MM.1S (cell line): ENCODE data around the gene HOXB6.

Experiments used
- DNase-seq: peaks from one replicate; pipeline ENCODE4 v3.0.0-alpha.2; 2015
- H2AFZ ChIP-seq: fragments of 300-600 bp; sonication (generic); 2 replicates; pipeline ENCODE4 v1.6.0; 2016; ENCODE audit warnings: antibody characterized with exemption, low read length
- H3F3A ChIP-seq: fragments of 300-600 bp; sonication (generic); 2 replicates; pipeline ENCODE4 v1.6.1; 2016; ENCODE audit warnings: mild to moderate bottlenecking, antibody characterized with exemption, low read length, moderate library complexity, mixed read lengths; ENCODE audit not compliant: insufficient read depth
- H3K27ac ChIP-seq: fragments of 300-600 bp; sonication (generic); 2 replicates; pipeline ENCODE4 v1.5.1; 2016; ENCODE audit warnings: mild to moderate bottlenecking, low read length
- H3K27me3 ChIP-seq: fragments of 300-600 bp; sonication (generic); replicated peaks from 2 replicates; pipeline ENCODE4 v1.6.0; 2016; ENCODE audit warnings: low read length; ENCODE audit not compliant: insufficient read depth
- H3K36me3 ChIP-seq: fragments of 300-600 bp; sonication (generic); replicated peaks from 2 replicates; pipeline ENCODE4 v1.6.1; 2016; ENCODE audit warnings: mild to moderate bottlenecking, low read length, mixed read lengths; ENCODE audit not compliant: insufficient read depth
- H3K4me1 ChIP-seq: fragments of 300-600 bp; sonication (generic); 2 replicates; pipeline ENCODE4 v1.6.1; 2016; ENCODE audit warnings: low read length, mixed read lengths
- H3K4me2 ChIP-seq: fragments of 300-600 bp; sonication (generic); 2 replicates; pipeline ENCODE4 v1.6.0; 2016; ENCODE audit warnings: low read depth, low read length
- H3K4me3 ChIP-seq: fragments of 300-600 bp; sonication (generic); 2 replicates; pipeline ENCODE4 v1.5.1; 2016; ENCODE audit warnings: low read length, mixed read lengths
- H3K79me2 ChIP-seq: fragments of 300-600 bp; sonication (generic); 2 replicates; pipeline ENCODE4 v1.6.1; 2016; ENCODE audit warnings: mixed run types, low read length, mixed read lengths
- H3K9ac ChIP-seq: fragments of 300-600 bp; sonication (generic); 2 replicates; pipeline ENCODE4 v1.6.1; 2016; ENCODE audit warnings: low read length, mixed read lengths
- H3K9me2 ChIP-seq: fragments of 300-600 bp; sonication (generic); replicated peaks from 2 replicates; pipeline ENCODE4 v1.6.1; 2016; ENCODE audit warnings: mild to moderate bottlenecking, low read length, mixed read lengths; ENCODE audit not compliant: insufficient read depth
- H3K9me3 ChIP-seq: fragments of 300-600 bp; sonication (generic); replicated peaks from 2 replicates; pipeline ENCODE4 v1.6.1; 2016; ENCODE audit warnings: mild to moderate bottlenecking, low read length, mixed read lengths; ENCODE audit not compliant: insufficient read depth
- H4K20me1 ChIP-seq: fragments of 300-600 bp; sonication (generic); 2 replicates; pipeline ENCODE4 v1.6.1; 2016; ENCODE audit warnings: mild to moderate bottlenecking, low read length, moderate library complexity, mixed read lengths; ENCODE audit not compliant: insufficient read depth
- CTCF ChIP-seq: fragments of 300-600 bp; sonication (generic); IDR thresholded peaks from 2 replicates; pipeline ENCODE4 v1.5.1; 2016; ENCODE audit warnings: antibody characterized with exemption, low read length, mixed read lengths
- EZH2 ChIP-seq: fragments of 300-600 bp; sonication (generic); optimal IDR thresholded peaks from 2 replicates; pipeline ENCODE3; 2017; ENCODE audit warnings: low read depth, mild to moderate bottlenecking, antibody characterized with exemption, low read length, mixed read lengths
- EZH2phosphoT487 ChIP-seq: fragments of 300-600 bp; sonication (generic); IDR thresholded peaks from 2 replicates; pipeline ENCODE4 v1.6.1; 2018; ENCODE audit warnings: antibody characterized with exemption, low read length

HOXB6 gene

GRCh38 chr17:48553826-48554225 lies 51.0 kb downstream of the HOXB6 start:
- no peaks in the 10 kb centered on the region for H3K79me2 ChIP-seq
- H3K9me3 ChIP-seq = no peaks in the 10 kb centered on the region
- DNase-seq = no peak
- no peak overlapping the region for H3K9ac ChIP-seq
- H3K4me3 ChIP-seq = no peak overlapping the region
- no peak overlapping the region for H3K4me2 ChIP-seq
- no peaks in the 10 kb centered on the region for H3K27me3 ChIP-seq
- H3K27ac ChIP-seq = no peak overlapping the region
- H2AFZ ChIP-seq = no peak overlapping the region
- H3K4me1 ChIP-seq = no peaks in the 10 kb centered on the region
- H3K36me3 ChIP-seq = no peaks in the 10 kb centered on the region
- TF ChIP-seq EZH2phosphoT487 (no peak), EZH2 (no peak), CTCF (no peak)
- H3F3A ChIP-seq = no peaks in the 10 kb centered on the region
- no peaks in the 10 kb centered on the region for H3K9me2 ChIP-seq
- H4K20me1 ChIP-seq = no peaks in the 10 kb centered on the region

GRCh38 chr17:48553190-48553547 lies 51.6 kb downstream of the HOXB6 start:
- H3K4me3 ChIP-seq = no peak overlapping the region
- H3K27ac ChIP-seq = no peak overlapping the region

GRCh38 chr17:48552466-48553189 lies 52.2 kb downstream of the HOXB6 start:
- H3K36me3 ChIP-seq = no peaks in the 10 kb centered on the region
- H3K4me3 ChIP-seq = no peak overlapping the region
- no peak overlapping the region for H3K9ac ChIP-seq
- no peaks in the 10 kb centered on the region for H3K4me1 ChIP-seq
- no peak overlapping the region for H3K4me2 ChIP-seq
- TF ChIP-seq EZH2phosphoT487 = no peak
- no peak for TF ChIP-seq EZH2
- TF ChIP-seq CTCF = no peak
- no peaks in the 10 kb centered on the region for H3K9me3 ChIP-seq
- no peaks in the 10 kb centered on the region for H4K20me1 ChIP-seq
- H2AFZ ChIP-seq = no peak overlapping the region
- DNase-seq = no peak
- no peaks in the 10 kb centered on the region for H3K79me2 ChIP-seq
- H3K27ac ChIP-seq = no peak overlapping the region
- no peaks in the 10 kb centered on the region for H3F3A ChIP-seq
- H3K9me2 ChIP-seq = no peaks in the 10 kb centered on the region
- H3K27me3 ChIP-seq = no peaks in the 10 kb centered on the region

More at GRCh38 chr17:48553190-48553547, 51.6 kb downstream of the HOXB6 start:
- Histone ChIP-seq H4K20me1 (no peaks in the 10 kb centered on the region), H3K4me1 (no peaks in the 10 kb centered on the region), H3K9me2 (no peaks in the 10 kb centered on the region), H3K36me3 (no peaks in the 10 kb centered on the region), H3K9me3 (no peaks in the 10 kb centered on the region), H3K27me3 (no peaks in the 10 kb centered on the region), H3K79me2 (no peaks in the 10 kb centered on the region), H2AFZ (no peak overlapping the region), H3K9ac (no peak overlapping the region), H3K4me2 (no peak overlapping the region), H3F3A (no peaks in the 10 kb centered on the region)
- no peak for TF ChIP-seq EZH2phosphoT487
- TF ChIP-seq CTCF = no peak
- TF ChIP-seq EZH2 = no peak
- DNase-seq = no peak
